ENCODE results near the gene CCDC12.

The CCDC12 gene

DNA sequence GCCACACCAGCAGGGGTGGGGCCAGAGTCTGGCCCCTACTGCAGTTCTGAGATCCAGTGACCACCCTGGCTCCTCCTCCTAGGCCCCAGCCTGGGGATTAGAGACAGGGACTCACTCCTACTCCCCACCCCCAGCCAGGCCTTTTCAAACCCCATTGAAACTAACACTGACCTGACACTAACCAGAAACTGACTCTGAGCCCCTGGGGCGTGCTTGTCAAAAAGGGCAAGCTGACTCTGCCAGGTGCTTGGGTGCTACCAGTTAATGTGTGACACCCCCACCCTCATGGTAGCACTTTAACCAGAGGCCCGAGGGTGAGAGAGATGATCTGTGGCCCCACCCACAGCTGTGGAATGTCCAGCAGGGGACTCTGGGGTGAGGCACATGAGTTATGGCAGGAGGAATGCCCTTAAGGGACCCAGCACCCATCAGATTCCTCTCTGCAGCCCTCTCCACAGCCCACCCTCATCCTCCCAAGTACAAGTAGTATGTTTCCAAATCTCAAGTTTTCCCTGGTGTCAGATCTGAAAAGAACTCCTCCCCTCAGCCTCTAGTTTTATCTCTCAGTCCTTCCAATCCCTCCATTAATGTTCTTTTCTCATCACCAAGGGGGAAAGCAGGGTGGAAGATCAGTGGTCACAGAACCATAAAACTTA, 97.6 kb downstream of the CCDC12 start:
- DNase-seq: no peak
- TF ChIP-seq, protein P1, sequence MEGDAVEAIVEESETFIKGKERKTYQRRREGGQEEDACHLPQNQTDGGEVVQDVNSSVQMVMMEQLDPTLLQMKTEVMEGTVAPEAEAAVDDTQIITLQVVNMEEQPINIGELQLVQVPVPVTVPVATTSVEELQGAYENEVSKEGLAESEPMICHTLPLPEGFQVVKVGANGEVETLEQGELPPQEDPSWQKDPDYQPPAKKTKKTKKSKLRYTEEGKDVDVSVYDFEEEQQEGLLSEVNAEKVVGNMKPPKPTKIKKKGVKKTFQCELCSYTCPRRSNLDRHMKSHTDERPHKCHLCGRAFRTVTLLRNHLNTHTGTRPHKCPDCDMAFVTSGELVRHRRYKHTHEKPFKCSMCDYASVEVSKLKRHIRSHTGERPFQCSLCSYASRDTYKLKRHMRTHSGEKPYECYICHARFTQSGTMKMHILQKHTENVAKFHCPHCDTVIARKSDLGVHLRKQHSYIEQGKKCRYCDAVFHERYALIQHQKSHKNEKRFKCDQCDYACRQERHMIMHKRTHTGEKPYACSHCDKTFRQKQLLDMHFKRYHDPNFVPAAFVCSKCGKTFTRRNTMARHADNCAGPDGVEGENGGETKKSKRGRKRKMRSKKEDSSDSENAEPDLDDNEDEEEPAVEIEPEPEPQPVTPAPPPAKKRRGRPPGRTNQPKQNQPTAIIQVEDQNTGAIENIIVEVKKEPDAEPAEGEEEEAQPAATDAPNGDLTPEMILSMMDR (IDR thresholded peaks at IDR 0.05): no peak
- intact Hi-C loops (cut with DNase I; ENCODE audit: low total_unique reads): no loop called here
- Histone ChIP-seq H3K4me3 (no peak overlapping the region), H3K36me3 (no peaks in the 10 kb centered on the region), H3K27me3 (no peaks in the 10 kb centered on the region), H3K9me3 (no peaks in the 10 kb centered on the region), H3K4me1 (peaks cover 0 to 47% (median 31%) of the 10 kb centered on the region in 4 donors), H3K27ac (peak overlapping the region; percentile 21 to 46)

DNA sequence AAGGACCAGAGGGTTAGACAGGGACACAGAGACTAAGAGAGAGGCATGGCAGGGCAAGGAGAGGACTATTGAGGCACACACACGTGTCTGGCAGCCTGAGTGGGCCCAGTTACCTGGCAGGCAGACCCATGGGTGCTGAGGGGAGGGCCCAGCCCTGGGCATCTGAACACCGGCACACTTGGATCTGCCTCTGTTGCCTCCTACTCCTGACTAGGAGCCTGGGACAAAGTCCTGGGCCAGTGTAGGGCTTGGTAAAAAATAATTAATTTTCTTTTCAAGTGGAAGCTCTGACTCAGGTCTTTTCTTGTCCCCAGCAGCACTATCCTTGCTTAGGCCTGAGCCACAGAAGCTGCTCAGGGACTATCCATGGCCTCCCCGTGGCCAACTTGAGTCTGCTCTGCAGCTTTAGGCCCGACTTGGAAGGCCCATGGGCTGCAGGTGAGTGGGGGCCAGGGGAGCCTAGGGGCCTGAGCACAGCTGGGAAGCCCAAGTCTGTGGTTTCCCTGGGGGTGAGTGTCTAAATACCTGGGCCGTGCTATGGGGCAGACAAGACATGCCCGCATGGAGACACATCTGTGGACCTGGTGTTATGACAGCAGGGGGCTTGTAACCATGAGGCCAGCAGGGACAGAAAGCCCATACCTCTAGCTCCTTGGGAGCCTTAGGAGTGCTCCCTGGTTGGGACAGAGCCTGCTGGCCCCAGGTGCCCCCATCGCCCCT, 99.0 kb downstream of the CCDC12 start, which contains the start of gene PTH1R:
Gene PTH1R (plus strand): TSS at position 316 of the 720 bp plus-strand sequence. CDS start 5,839 bp downstream, outside the sequence.
- intact Hi-C loops (cut with DNase I; ENCODE audit: low total_unique reads): no loop called here
- DNase-seq: no peak

DNA sequence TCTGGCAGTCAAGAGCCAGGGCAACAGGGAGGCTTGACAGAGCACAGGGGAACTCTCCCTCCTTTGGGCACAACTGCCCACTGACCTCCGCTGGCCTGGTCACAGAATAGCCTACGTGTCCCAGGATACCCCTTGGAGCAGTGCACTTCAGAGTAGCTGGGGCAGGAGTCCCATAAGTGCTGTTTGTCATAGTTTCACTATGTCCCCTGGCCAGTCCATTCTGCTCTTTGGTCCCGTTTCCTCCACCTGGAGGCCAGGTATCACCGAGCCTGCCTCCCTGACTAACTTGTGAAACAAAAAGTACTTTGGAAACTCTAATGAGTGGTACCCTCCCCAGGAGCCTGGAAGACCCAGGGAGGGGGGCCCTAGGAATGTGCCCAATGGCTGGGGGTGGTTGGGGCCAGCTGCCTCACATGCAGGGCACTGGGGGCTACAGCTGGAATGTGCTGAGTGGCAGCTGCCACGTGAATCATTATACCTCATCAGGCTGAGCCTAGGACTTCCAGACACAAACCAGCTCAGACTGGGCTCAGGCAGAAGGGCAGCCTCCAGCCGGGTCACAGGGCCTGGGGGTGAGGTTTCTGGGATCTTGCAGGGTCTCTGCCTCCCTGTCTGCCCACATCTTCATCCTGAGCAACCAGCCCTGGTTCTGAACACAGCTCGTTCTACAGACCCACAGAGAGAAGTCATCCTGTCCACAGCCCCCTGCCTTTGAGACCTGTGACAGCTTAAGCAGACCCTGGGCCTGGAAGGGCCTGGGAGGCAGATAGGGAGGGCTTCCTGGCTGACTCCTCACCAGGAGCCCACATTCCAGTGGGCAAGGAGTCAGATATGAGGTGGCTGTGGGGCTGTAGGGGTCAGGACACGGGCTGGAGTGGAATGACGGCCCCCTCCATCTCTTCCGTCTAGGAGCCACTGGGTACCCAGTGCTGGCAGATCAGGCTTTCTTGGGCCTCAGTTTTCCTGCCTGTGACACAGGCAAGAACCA, 99.9 kb downstream of the CCDC12 start:
- no peak overlapping the region for H3K4me3 ChIP-seq
- intact Hi-C loops (cut with DNase I; ENCODE audit: low total_unique reads): no loop called here
- H3K27ac ChIP-seq: peak overlapping the region; percentile 77 to 81
- no peak for DNase-seq
- TF ChIP-seq, protein P1 (IDR thresholded peaks at IDR 0.05): no peak
- no peaks in the 10 kb centered on the region for H3K9me3 ChIP-seq
- H3K4me1 ChIP-seq: peaks cover 0 to 56% (median 39%) of the 10 kb centered on the region in 4 donors
- no peaks in the 10 kb centered on the region for H3K36me3 ChIP-seq
- H3K27me3 ChIP-seq: no peaks in the 10 kb centered on the region

More for the DNA sequence above, 99.0 kb downstream of the CCDC12 start, which contains the start of gene PTH1R:
- Histone ChIP-seq H3K27ac (peak within 1 kb of the TSS; percentile 21 to 81), H3K27me3 (no peaks in the 10 kb centered on the region), H3K4me1 (peaks cover 0 to 49% (median 38%) of the 10 kb centered on the region in 4 donors), H3K36me3 (no peaks in the 10 kb centered on the region), H3K9me3 (no peaks in the 10 kb centered on the region), H3K4me3 (no peak within 1 kb of the TSS)
- TF ChIP-seq, protein P1 (IDR thresholded peaks at IDR 0.05): no peak

DNA sequence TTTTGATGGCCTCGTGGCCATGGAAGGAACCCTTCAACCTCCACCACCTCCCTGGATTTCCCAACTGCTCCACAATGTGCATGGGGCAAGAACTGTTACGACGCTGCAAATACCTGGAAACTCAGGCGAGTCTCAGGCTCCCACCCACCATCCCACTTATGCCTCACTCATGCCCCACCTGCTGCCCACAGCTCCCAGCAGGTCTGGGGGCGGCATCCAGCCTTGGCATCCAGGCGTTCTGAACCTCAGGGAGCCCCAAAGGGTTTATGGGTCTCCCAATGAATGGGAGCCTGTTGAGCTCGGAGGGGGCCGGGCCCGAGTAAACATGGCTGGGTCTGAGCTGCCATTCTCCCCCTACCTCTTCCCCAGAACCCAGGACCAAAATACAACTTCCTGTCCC, 101.0 kb downstream of the CCDC12 start:
- intact Hi-C loops (cut with DNase I; ENCODE audit: low total_unique reads): no loop called here
- H3K4me3 ChIP-seq: no peak overlapping the region
- no peaks in the 10 kb centered on the region for H3K36me3 ChIP-seq
- no peaks in the 10 kb centered on the region for H3K27me3 ChIP-seq
- no peaks in the 10 kb centered on the region for H3K9me3 ChIP-seq
- no peak for DNase-seq
- TF ChIP-seq, protein P1 (IDR thresholded peaks at IDR 0.05): no peak
- peak overlapping the region; percentile 77 to 81 for H3K27ac ChIP-seq
- H3K4me1 ChIP-seq: peaks cover 0 to 59% (median 43%) of the 10 kb centered on the region in 4 donors

DNA sequence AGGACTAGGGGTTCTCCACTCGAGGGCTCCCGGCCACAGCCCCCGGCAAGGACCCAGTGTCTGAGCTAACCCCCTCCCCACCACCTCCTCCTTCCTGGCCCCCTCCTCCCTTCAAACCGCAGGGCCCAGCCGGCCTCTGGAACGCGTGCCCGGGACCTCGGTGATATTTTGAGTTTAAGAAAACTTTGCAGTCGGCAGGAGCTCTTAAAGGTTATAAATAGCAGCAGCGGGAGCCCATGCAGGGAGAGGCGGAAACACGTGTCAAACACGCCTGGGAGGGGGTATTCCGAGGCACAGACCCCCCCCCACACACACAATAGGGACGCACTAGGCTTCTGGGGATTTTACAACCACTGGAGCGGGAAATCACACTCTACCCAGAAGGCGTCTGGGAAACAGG, 102.1 kb downstream of the CCDC12 start:
- peak in 1 of 2 donors; percentile 85 for DNase-seq
- TF ChIP-seq, protein P1 (IDR thresholded peaks at IDR 0.05): no peak
- H3K27me3 ChIP-seq: no peaks in the 10 kb centered on the region
- H3K4me3 ChIP-seq: no peak overlapping the region
- H3K27ac ChIP-seq: peak overlapping the region; percentile 77 to 81
- H3K4me1 ChIP-seq: peaks cover 0 to 70% (median 50%) of the 10 kb centered on the region in 4 donors
- intact Hi-C loops (cut with DNase I; ENCODE audit: low total_unique reads): no loop called here
- no peaks in the 10 kb centered on the region for H3K9me3 ChIP-seq
- no peaks in the 10 kb centered on the region for H3K36me3 ChIP-seq

Measured in tibial artery (tissue), 4 donors.